ENCODE data around the gene TMEFF2. TPM values are rescaled to one million over a fixed set of nuclear protein-coding genes. Genes with fewer than 3 reads are reported as not detected.

The TMEFF2 gene
- polyA plus RNA-seq, 1 of the 3 experiments (the other 2 are of a cell fraction), result 5.4 TPM

DNA sequence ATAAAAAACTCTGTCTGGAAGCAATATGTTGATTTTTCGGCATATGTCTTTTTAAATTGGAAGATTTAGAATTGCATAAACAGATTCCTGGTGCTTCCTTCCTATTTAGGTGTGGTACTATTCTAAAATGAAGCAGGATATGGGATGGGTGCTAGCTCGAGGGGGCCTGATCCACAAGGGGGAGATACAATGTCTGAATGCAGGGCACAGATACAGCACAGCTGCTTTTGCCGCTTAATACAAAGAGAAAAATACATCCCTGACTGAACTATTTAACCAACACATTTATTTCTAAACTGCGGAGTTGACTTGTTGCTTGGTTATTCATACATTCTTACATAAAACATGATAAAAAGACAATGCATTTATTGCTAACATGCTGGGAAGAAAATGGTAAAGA, 169.1 kb downstream of the TMEFF2 start:
- no peaks in the 10 kb centered on the region for H3K36me3 ChIP-seq (replicated peaks in 1 of 2; ENCODE audit: control insufficient read depth in 1 of 2, insufficient read depth in 2 of 2, low read length in 1 of 2)
- no peaks in the 10 kb centered on the region for H3K9me3 ChIP-seq
- no peak overlapping the region for H3K4me3 ChIP-seq (ENCODE audit: low read depth in 2 of 2, low read length in 1 of 2)
- H3K4me2 ChIP-seq, result no peak overlapping the region
- ChIA-PET CTCF (no interaction called here), POLR2A (no interaction called here)
- H3K27me3 ChIP-seq (ENCODE audit: insufficient read depth), result no peaks in the 10 kb centered on the region
- H3K4me1 ChIP-seq (ENCODE audit: control insufficient read depth in 1 of 2, insufficient read depth in 2 of 2, low read depth in 1 of 2, low read length in 1 of 2), result no peaks in the 10 kb centered on the region
- H3K9ac ChIP-seq, result no peak overlapping the region
- H3K27ac ChIP-seq (ENCODE audit: low read depth in 2 of 2, low read length in 1 of 2), result no peak overlapping the region
- DNase-seq, result no peak
- TF ChIP-seq SMC3 (IDR thresholded peaks at IDR 0.05; ENCODE audit: low read depth, low read length), result no peak
- TF ChIP-seq FOXM1 (IDR thresholded peaks at IDR 0.05; ENCODE audit: low read depth), result no peak
- TF ChIP-seq, protein P1, sequence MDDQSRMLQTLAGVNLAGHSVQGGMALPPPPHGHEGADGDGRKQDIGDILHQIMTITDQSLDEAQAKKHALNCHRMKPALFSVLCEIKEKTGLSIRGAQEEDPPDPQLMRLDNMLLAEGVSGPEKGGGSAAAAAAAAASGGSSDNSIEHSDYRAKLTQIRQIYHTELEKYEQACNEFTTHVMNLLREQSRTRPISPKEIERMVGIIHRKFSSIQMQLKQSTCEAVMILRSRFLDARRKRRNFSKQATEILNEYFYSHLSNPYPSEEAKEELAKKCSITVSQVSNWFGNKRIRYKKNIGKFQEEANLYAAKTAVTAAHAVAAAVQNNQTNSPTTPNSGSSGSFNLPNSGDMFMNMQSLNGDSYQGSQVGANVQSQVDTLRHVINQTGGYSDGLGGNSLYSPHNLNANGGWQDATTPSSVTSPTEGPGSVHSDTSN (IDR thresholded peaks at IDR 0.05), result no peak
- TF ChIP-seq, protein P2, sequence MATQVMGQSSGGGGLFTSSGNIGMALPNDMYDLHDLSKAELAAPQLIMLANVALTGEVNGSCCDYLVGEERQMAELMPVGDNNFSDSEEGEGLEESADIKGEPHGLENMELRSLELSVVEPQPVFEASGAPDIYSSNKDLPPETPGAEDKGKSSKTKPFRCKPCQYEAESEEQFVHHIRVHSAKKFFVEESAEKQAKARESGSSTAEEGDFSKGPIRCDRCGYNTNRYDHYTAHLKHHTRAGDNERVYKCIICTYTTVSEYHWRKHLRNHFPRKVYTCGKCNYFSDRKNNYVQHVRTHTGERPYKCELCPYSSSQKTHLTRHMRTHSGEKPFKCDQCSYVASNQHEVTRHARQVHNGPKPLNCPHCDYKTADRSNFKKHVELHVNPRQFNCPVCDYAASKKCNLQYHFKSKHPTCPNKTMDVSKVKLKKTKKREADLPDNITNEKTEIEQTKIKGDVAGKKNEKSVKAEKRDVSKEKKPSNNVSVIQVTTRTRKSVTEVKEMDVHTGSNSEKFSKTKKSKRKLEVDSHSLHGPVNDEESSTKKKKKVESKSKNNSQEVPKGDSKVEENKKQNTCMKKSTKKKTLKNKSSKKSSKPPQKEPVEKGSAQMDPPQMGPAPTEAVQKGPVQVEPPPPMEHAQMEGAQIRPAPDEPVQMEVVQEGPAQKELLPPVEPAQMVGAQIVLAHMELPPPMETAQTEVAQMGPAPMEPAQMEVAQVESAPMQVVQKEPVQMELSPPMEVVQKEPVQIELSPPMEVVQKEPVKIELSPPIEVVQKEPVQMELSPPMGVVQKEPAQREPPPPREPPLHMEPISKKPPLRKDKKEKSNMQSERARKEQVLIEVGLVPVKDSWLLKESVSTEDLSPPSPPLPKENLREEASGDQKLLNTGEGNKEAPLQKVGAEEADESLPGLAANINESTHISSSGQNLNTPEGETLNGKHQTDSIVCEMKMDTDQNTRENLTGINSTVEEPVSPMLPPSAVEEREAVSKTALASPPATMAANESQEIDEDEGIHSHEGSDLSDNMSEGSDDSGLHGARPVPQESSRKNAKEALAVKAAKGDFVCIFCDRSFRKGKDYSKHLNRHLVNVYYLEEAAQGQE (IDR thresholded peaks at IDR 0.05; ENCODE audit: low read depth, low read length), result no peak
- no peak for TF ChIP-seq RXRA (IDR thresholded peaks at IDR 0.05; ENCODE audit: borderline replicate concordance, low read depth)
- TF ChIP-seq, protein P3, sequence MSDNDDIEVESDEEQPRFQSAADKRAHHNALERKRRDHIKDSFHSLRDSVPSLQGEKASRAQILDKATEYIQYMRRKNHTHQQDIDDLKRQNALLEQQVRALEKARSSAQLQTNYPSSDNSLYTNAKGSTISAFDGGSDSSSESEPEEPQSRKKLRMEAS (IDR thresholded peaks at IDR 0.05; ENCODE audit: low read depth), result no peak
- TF ChIP-seq FOSL2 (IDR thresholded peaks at IDR 0.05; ENCODE audit: borderline replicate concordance, low read depth), result no peak
- TF ChIP-seq, protein P4, sequence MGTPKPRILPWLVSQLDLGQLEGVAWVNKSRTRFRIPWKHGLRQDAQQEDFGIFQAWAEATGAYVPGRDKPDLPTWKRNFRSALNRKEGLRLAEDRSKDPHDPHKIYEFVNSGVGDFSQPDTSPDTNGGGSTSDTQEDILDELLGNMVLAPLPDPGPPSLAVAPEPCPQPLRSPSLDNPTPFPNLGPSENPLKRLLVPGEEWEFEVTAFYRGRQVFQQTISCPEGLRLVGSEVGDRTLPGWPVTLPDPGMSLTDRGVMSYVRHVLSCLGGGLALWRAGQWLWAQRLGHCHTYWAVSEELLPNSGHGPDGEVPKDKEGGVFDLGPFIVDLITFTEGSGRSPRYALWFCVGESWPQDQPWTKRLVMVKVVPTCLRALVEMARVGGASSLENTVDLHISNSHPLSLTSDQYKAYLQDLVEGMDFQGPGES (IDR thresholded peaks at IDR 0.05; ENCODE audit: low read depth, low read length), result no peak
- no peak for TF ChIP-seq YY1 (IDR thresholded peaks at IDR 0.05; ENCODE audit: low read depth)
- TF ChIP-seq, protein P5, sequence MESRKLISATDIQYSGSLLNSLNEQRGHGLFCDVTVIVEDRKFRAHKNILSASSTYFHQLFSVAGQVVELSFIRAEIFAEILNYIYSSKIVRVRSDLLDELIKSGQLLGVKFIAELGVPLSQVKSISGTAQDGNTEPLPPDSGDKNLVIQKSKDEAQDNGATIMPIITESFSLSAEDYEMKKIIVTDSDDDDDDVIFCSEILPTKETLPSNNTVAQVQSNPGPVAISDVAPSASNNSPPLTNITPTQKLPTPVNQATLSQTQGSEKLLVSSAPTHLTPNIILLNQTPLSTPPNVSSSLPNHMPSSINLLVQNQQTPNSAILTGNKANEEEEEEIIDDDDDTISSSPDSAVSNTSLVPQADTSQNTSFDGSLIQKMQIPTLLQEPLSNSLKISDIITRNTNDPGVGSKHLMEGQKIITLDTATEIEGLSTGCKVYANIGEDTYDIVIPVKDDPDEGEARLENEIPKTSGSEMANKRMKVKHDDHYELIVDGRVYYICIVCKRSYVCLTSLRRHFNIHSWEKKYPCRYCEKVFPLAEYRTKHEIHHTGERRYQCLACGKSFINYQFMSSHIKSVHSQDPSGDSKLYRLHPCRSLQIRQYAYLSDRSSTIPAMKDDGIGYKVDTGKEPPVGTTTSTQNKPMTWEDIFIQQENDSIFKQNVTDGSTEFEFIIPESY (IDR thresholded peaks at IDR 0.05; ENCODE audit: borderline replicate concordance, low read depth), result no peak
- TF ChIP-seq EZH2phosphoT487 (IDR thresholded peaks at IDR 0.05; ENCODE audit: borderline replicate concordance, low read depth), result no peak
- TF ChIP-seq RAD21 (IDR thresholded peaks at IDR 0.05; ENCODE audit: low read length), result no peak
- TF ChIP-seq NRF1 (IDR thresholded peaks at IDR 0.05; ENCODE audit: low read depth, low read length), result no peak
- no peak for TF ChIP-seq JUND (IDR thresholded peaks at IDR 0.05)
- no peak for TF ChIP-seq RFX5 (IDR thresholded peaks at IDR 0.05; ENCODE audit: low read length)
- no peak for TF ChIP-seq MEF2A (IDR thresholded peaks at IDR 0.05; ENCODE audit: borderline replicate concordance, low read depth)
- no peak for TF ChIP-seq CHD2 (IDR thresholded peaks at IDR 0.05; ENCODE audit: low read length, partially characterized antibody)
- no peak for TF ChIP-seq POLR2AphosphoS5 (IDR thresholded peaks at IDR 0.05; ENCODE audit: low read depth, low read length)
- no peak for TF ChIP-seq EP300 (IDR thresholded peaks at IDR 0.05; ENCODE audit: borderline replicate concordance in 1 of 2, low read depth in 1 of 2, low read length in 1 of 2)
- H4K20me1 ChIP-seq (ENCODE audit: insufficient read depth), result no peaks in the 10 kb centered on the region
- H3F3A ChIP-seq (replicated peaks; ENCODE audit: insufficient read depth), result no peaks in the 10 kb centered on the region
- 84% methylated on average over 4 of the region's 4 CpGs for WGBS (ENCODE audit: low lambda C conversion rate)
- H2AFZ ChIP-seq (ENCODE audit: low read depth), result no peak overlapping the region
- H3K79me2 ChIP-seq (ENCODE audit: insufficient read depth), result no peaks in the 10 kb centered on the region
- H3K9me2 ChIP-seq, result no peaks in the 10 kb centered on the region
